A673 (cell line): ENCODE data around the gene RPTOR. TPM values are rescaled to one million over a fixed set of nuclear protein-coding genes. Genes with fewer than 3 reads are reported as not detected.

Experiments used
- BruUV-seq: library from RNA; stranded (reverse); fragments of 400-500 nt; replicated peaks from 2 replicates; lab custom pipeline; 2021; lab: Mats Ljungman, UMichigan
- CTCF ChIA-PET: fragments of 300-600 bp; sonication (Branson Sonifier 250); formaldehyde crosslinking; loops from one replicate; lab custom pipeline; 2022; ENCODE audit warnings: antibody characterized with exemption; lab: Charles Lee
- POLR2A ChIA-PET: fragments of 300-600 bp; sonication (Branson Sonifier 250); formaldehyde crosslinking; loops from one replicate; lab custom pipeline; 2022; ENCODE audit warnings: antibody characterized with exemption; ENCODE audit not compliant: low non-redundant PET; lab: Charles Lee
- DNase-seq: peaks from one replicate; pipeline ENCODE4 v3.0.0-alpha.2; 2015; ENCODE audit warnings: low spot score
- H3K27ac ChIP-seq: fragments of 200-600 bp; sonication (generic); 2 replicates; pipeline ENCODE4 v1.5.1; 2016; ENCODE audit warnings: mixed run types, low read depth, mild to moderate bottlenecking, mixed read lengths, antibody characterized with exemption, low read length; ENCODE audit not compliant: poor library complexity, severe bottlenecking
- H3K27me3 ChIP-seq: fragments of 200-600 bp; sonication (generic); replicated peaks from 2 replicates; pipeline ENCODE4 v1.6.1; 2017; ENCODE audit warnings: mixed run types, low read depth, mild to moderate bottlenecking, mixed read lengths, antibody characterized with exemption, low read length; ENCODE audit not compliant: insufficient read depth, poor library complexity
- H3K36me3 ChIP-seq: fragments of 200-600 bp; sonication (generic); 2 replicates; pipeline ENCODE4 v1.6.1; 2016; ENCODE audit warnings: mixed run types, mild to moderate bottlenecking, mixed read lengths, antibody characterized with exemption, low read length; ENCODE audit not compliant: insufficient read depth, poor library complexity, severe bottlenecking
- H3K4me1 ChIP-seq: fragments of 200-600 bp; sonication (generic); 2 replicates; pipeline ENCODE4 v1.6.1; 2017; ENCODE audit warnings: mixed run types, mild to moderate bottlenecking, mixed read lengths, antibody characterized with exemption, low read length; ENCODE audit not compliant: insufficient read depth, poor library complexity, severe bottlenecking
- H3K4me3 ChIP-seq: fragments of 200-600 bp; sonication (generic); 2 replicates; pipeline ENCODE4 v1.5.1; 2016; ENCODE audit warnings: low read depth, mixed run types, mild to moderate bottlenecking, mixed read lengths, low read length; ENCODE audit not compliant: poor library complexity, severe bottlenecking
- H3K9me3 ChIP-seq: fragments of 200-600 bp; sonication (generic); 2 replicates; pipeline ENCODE4 v1.6.1; 2016; ENCODE audit warnings: mixed run types, low read depth, mild to moderate bottlenecking, mixed read lengths, antibody characterized with exemption, low read length; ENCODE audit not compliant: poor library complexity, severe bottlenecking
- EZH2 ChIP-seq: fragments of 200-600 bp; sonication (generic); IDR thresholded peaks from 2 replicates; pipeline ENCODE4 v1.6.1; 2017; ENCODE audit warnings: borderline replicate concordance, low read depth, mild to moderate bottlenecking, mixed read lengths, antibody characterized with exemption, low read length; ENCODE audit not compliant: poor library complexity, severe bottlenecking
- intact Hi-C: fragments of 100-400 bp; cut with micrococcal nuclease; formaldehyde crosslinking; loops from one replicate; pipeline ENCODE4 v1.10.0; 2022; ENCODE audit not compliant: unreplicated experiment
- total RNA-seq: library from RNA; stranded (reverse); gene quantifications from 2 replicates; pipeline ENCODE4 v1.2.3, GENCODE V29; 2021
- TF ChIP-seq, protein P1 (sequence below): fragments of 300-800, 200-600 bp; sonication (generic); conservative IDR thresholded peaks from 2 replicates; pipeline ENCODE4 v1.5.1; 2017; ENCODE audit warnings: low read depth, mild to moderate bottlenecking, antibody characterized with exemption, low read length, moderate library complexity, mixed read lengths

Gene RPTOR
- total RNA-seq, 1 experiment from 2014 or later = 55.2 TPM

- H3K27me3 ChIP-seq = no peaks in the 10 kb centered on the region
- H3K27ac ChIP-seq = no peak overlapping the region
- ChIA-PET CTCF (no interaction called here), POLR2A (no interaction called here)
- BruUV-seq = no TSS peak
- no peaks in the 10 kb centered on the region for H3K36me3 ChIP-seq
- H3K9me3 ChIP-seq = no peaks in the 10 kb centered on the region
- no peak for DNase-seq
- intact Hi-C loops = no loop called here
- no peak overlapping the region for H3K4me3 ChIP-seq
- TF ChIP-seq, protein P1, sequence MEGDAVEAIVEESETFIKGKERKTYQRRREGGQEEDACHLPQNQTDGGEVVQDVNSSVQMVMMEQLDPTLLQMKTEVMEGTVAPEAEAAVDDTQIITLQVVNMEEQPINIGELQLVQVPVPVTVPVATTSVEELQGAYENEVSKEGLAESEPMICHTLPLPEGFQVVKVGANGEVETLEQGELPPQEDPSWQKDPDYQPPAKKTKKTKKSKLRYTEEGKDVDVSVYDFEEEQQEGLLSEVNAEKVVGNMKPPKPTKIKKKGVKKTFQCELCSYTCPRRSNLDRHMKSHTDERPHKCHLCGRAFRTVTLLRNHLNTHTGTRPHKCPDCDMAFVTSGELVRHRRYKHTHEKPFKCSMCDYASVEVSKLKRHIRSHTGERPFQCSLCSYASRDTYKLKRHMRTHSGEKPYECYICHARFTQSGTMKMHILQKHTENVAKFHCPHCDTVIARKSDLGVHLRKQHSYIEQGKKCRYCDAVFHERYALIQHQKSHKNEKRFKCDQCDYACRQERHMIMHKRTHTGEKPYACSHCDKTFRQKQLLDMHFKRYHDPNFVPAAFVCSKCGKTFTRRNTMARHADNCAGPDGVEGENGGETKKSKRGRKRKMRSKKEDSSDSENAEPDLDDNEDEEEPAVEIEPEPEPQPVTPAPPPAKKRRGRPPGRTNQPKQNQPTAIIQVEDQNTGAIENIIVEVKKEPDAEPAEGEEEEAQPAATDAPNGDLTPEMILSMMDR = no peak
- no peak for TF ChIP-seq EZH2
- H3K4me1 ChIP-seq = peaks cover 4% of the 10 kb centered on the region
Measured at GRCh38 chr17:80616705-80617104, 72.1 kb downstream of the RPTOR start.

GRCh38 chr17:80618304-80618703 lies 73.7 kb downstream of the RPTOR start:
- POLR2A ChIA-PET = no interaction called here
- CTCF ChIA-PET = no interaction called here
- no peak overlapping the region for H3K4me3 ChIP-seq
- no peaks in the 10 kb centered on the region for H3K9me3 ChIP-seq
- TF ChIP-seq EZH2 = no peak
- TF ChIP-seq, protein P1 = no peak
- BruUV-seq = no TSS peak
- no peak for DNase-seq
- H3K27me3 ChIP-seq = no peaks in the 10 kb centered on the region
- peaks cover 12% of the 10 kb centered on the region for H3K4me1 ChIP-seq
- intact Hi-C loops = no loop called here
- no peak overlapping the region for H3K27ac ChIP-seq
- H3K36me3 ChIP-seq = no peaks in the 10 kb centered on the region

- no TSS peak for BruUV-seq
Measured at GRCh38 chr17:80619535-80620235, 75.0 kb downstream of the RPTOR start.

More at GRCh38 chr17:80619535-80620235, 75.0 kb downstream of the RPTOR start:
- no peaks in the 10 kb centered on the region for H3K36me3 ChIP-seq
- H3K9me3 ChIP-seq = no peaks in the 10 kb centered on the region
- H3K4me3 ChIP-seq = no peak overlapping the region
- no peaks in the 10 kb centered on the region for H3K27me3 ChIP-seq
- intact Hi-C loops = no loop called here
- TF ChIP-seq, protein P1 = no peak
- TF ChIP-seq EZH2 = no peak
- ChIA-PET CTCF (no interaction called here), POLR2A (no interaction called here)
- H3K4me1 ChIP-seq = peaks cover 12% of the 10 kb centered on the region
- no peak overlapping the region for H3K27ac ChIP-seq
- DNase-seq = no peak
